Astrocyte (in vitro differentiated cells and primary cell): ENCODE data around the gene ABCC3. TPM values are rescaled to one million over a fixed set of nuclear protein-coding genes. Genes with fewer than 3 reads are reported as not detected.

ENCODE experiments used
- DNase-seq: peaks from one replicate; pipeline ENCODE4 v3.0.0-alpha.2; 2010; ENCODE audit warnings: low read depth
- FAIRE-seq: peaks from 2 replicates; lab custom pipeline; 2011; peaks lifted over from hg19 to GRCh38; lab: Jason Lieb, UNC
- H2AFZ ChIP-seq: 2 replicates; pipeline ENCODE4 v1.6.0; 2012; ENCODE audit warnings: low read depth, low read length, inconsistent platforms
- H3K27ac ChIP-seq: 2 replicates; pipeline ENCODE4 v1.5.1; 2011; ENCODE audit warnings: low read depth, low read length, inconsistent platforms
- H3K27me3 ChIP-seq: 2 replicates; pipeline ENCODE4 v1.6.0; 2011; ENCODE audit warnings: low read length, inconsistent platforms; ENCODE audit not compliant: insufficient read depth
- H3K36me3 ChIP-seq: 2 replicates; pipeline ENCODE4 v1.5.1; 2011; ENCODE audit warnings: low read length, inconsistent platforms; ENCODE audit not compliant: insufficient read depth
- H3K4me1 ChIP-seq: 2 replicates; pipeline ENCODE4 v1.5.1; 2011; ENCODE audit warnings: low read length, inconsistent platforms; ENCODE audit not compliant: insufficient read depth
- H3K4me2 ChIP-seq: 2 replicates; pipeline ENCODE4 v1.6.0; 2012; ENCODE audit warnings: low read length, inconsistent platforms
- H3K4me3 ChIP-seq: 2 replicates; pipeline ENCODE4 v1.5.1; 2011; ENCODE audit warnings: low read depth, mild to moderate bottlenecking, low read length, inconsistent platforms; ENCODE audit not compliant: insufficient read depth
- H3K79me2 ChIP-seq: 2 replicates; pipeline ENCODE4 v1.6.0; 2012; ENCODE audit warnings: mild to moderate bottlenecking, low read length, inconsistent platforms; ENCODE audit not compliant: insufficient read depth
- H3K9ac ChIP-seq: 2 replicates; pipeline ENCODE4 v1.6.0; 2012; ENCODE audit warnings: mild to moderate bottlenecking, low read length, inconsistent platforms
- H3K9me3 ChIP-seq: 2 replicates; pipeline ENCODE4 v1.5.1; 2012; ENCODE audit warnings: low read depth, mild to moderate bottlenecking, low read length, inconsistent platforms; ENCODE audit not compliant: insufficient read depth
- H4K20me1 ChIP-seq: 2 replicates; pipeline ENCODE4 v1.6.0; 2012; ENCODE audit warnings: low read length, inconsistent platforms; ENCODE audit not compliant: insufficient read depth
- H3K27ac Mint-ChIP-seq: one replicate; pipeline ENCODE4 v1.8.0; 2021; ENCODE audit warnings: mild to moderate bottlenecking, mixed read lengths; ENCODE audit not compliant: unreplicated experiment
- H3K27me3 Mint-ChIP-seq: one replicate; pipeline ENCODE4 v1.8.0; 2021; ENCODE audit warnings: low read depth, mixed read lengths; ENCODE audit not compliant: unreplicated experiment
- H3K36me3 Mint-ChIP-seq: one replicate; pipeline ENCODE4 v1.8.0; 2021; ENCODE audit warnings: low read depth, mixed read lengths; ENCODE audit not compliant: unreplicated experiment
- H3K4me1 Mint-ChIP-seq: one replicate; pipeline ENCODE4 v1.8.0; 2021; ENCODE audit warnings: low read depth, mixed read lengths; ENCODE audit not compliant: unreplicated experiment
- H3K4me3 Mint-ChIP-seq: one replicate; pipeline ENCODE4 v1.8.0; 2021; ENCODE audit warnings: mild to moderate bottlenecking, moderate library complexity, mixed read lengths; ENCODE audit not compliant: unreplicated experiment
- H3K9me3 Mint-ChIP-seq: one replicate; pipeline ENCODE4 v1.8.0; 2021; ENCODE audit warnings: mild to moderate bottlenecking, mixed read lengths; ENCODE audit not compliant: unreplicated experiment
- EZH2 ChIP-seq: IDR thresholded peaks from 2 replicates; pipeline ENCODE4 v1.6.1; 2012; ENCODE audit warnings: mild to moderate bottlenecking, low read length, inconsistent platforms; ENCODE audit not compliant: insufficient read depth
- total RNA-seq: library from RNA; stranded (reverse); gene quantifications from 2 replicates; pipeline ENCODE4 v1.2.1, GENCODE V29; 2021
- TF ChIP-seq, protein P1 (sequence below): IDR thresholded peaks from 2 replicates; pipeline ENCODE4 v1.5.1; 2011; ENCODE audit warnings: low read depth, mild to moderate bottlenecking, inconsistent platforms, low read length, moderate library complexity; ENCODE audit not compliant: insufficient read depth

The ABCC3 gene
- total RNA-seq, 1 donor from 2014 or later: 0.41 TPM

DNA sequence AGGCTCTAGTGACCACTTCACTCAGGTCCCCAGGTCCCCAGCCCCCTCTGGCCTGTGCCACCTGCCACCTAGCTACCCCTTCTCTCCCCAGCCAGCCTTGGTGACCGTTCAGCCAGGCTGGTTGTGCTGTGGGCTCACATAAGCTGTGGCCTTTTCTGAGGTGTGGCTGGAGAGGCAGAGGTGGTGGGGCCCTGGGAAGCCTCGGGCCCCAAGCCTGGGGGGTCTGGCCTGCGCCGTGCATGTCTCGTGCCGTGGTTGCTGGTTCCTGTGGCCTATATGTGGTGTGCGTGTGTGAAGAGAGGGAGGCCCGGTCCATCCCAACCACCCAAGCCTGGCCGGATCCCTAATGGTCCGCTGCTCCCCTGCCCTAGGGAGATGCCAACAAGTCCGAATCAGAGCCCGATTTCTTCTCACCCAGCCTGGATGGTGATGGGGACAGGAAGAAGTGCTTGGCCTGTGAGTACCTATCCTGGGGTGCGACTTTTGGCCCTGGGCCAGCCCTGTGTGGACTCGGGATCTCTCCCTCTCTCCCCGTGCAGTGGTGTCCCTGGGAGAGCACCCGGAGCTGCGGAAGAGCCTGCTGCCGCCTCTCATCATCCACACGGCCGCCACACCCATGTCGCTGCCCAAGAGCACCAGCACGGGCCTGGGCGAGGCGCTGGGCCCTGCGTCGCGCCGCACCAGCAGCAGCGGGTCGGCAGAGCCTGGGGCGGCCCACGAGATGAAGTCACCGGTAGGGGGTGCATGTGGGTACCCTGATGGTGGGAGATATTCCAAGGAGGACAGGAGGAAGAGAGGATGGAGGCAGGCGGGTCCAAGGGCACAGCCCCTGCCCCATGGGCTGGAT lies 38.3 kb upstream of the ABCC3 start:
- no peak overlapping the region for H3K4me3 ChIP-seq
- Mint-ChIP-seq H3K4me1 (no peaks in the 10 kb centered on the region), H3K9me3 (no peaks in the 10 kb centered on the region), H3K27ac (no peak overlapping the region), H3K27me3 (peaks cover 39% of the 10 kb centered on the region), H3K36me3 (no peaks in the 10 kb centered on the region), H3K4me3 (no peak overlapping the region)
- no peaks in the 10 kb centered on the region for H3K79me2 ChIP-seq
- no peak overlapping the region for H3K4me2 ChIP-seq
- H4K20me1 ChIP-seq: no peaks in the 10 kb centered on the region
- no peak for DNase-seq
- H3K27ac ChIP-seq: no peak overlapping the region
- no peak overlapping the region for H3K9ac ChIP-seq
- H2AFZ ChIP-seq: no peak overlapping the region
- H3K4me1 ChIP-seq: no peaks in the 10 kb centered on the region
- TF ChIP-seq, protein P1, sequence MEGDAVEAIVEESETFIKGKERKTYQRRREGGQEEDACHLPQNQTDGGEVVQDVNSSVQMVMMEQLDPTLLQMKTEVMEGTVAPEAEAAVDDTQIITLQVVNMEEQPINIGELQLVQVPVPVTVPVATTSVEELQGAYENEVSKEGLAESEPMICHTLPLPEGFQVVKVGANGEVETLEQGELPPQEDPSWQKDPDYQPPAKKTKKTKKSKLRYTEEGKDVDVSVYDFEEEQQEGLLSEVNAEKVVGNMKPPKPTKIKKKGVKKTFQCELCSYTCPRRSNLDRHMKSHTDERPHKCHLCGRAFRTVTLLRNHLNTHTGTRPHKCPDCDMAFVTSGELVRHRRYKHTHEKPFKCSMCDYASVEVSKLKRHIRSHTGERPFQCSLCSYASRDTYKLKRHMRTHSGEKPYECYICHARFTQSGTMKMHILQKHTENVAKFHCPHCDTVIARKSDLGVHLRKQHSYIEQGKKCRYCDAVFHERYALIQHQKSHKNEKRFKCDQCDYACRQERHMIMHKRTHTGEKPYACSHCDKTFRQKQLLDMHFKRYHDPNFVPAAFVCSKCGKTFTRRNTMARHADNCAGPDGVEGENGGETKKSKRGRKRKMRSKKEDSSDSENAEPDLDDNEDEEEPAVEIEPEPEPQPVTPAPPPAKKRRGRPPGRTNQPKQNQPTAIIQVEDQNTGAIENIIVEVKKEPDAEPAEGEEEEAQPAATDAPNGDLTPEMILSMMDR: no peak
- TF ChIP-seq EZH2: no peak
- H3K27me3 ChIP-seq: no peaks in the 10 kb centered on the region
- no peaks in the 10 kb centered on the region for H3K9me3 ChIP-seq
- H3K36me3 ChIP-seq: no peaks in the 10 kb centered on the region
- FAIRE-seq: no peak

DNA sequence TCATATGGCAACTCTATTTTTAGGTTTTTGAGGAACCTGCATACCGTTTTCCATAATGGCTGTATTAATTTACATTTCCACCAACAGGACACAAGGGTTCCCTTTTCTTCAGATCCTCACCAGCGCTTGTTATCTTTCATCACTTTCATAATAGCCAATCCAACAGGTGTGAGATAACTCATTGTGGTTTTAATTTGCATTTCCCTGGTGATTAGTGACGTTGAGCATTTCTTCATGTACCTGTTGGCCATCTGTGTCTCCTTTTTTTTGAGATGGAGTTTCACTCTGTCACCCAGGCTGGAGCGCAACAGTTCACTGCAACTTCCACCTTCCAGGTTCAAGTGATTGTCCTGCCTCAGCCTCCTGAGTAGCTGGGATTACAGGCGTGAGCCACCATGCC lies 36.2 kb upstream of the ABCC3 start:
- Mint-ChIP-seq H3K27me3 (peaks cover 41% of the 10 kb centered on the region), H3K4me1 (no peaks in the 10 kb centered on the region), H3K36me3 (no peaks in the 10 kb centered on the region), H3K4me3 (no peak overlapping the region), H3K27ac (no peak overlapping the region), H3K9me3 (no peaks in the 10 kb centered on the region)
- Histone ChIP-seq H3K27ac (no peak overlapping the region), H2AFZ (no peak overlapping the region), H3K9ac (no peak overlapping the region), H3K79me2 (no peaks in the 10 kb centered on the region), H3K27me3 (no peaks in the 10 kb centered on the region), H3K4me1 (no peaks in the 10 kb centered on the region), H3K9me3 (no peaks in the 10 kb centered on the region), H3K36me3 (no peaks in the 10 kb centered on the region), H3K4me3 (no peak overlapping the region), H3K4me2 (no peak overlapping the region), H4K20me1 (no peaks in the 10 kb centered on the region)
- no peak for FAIRE-seq
- DNase-seq: no peak
- no peak for TF ChIP-seq EZH2
- TF ChIP-seq, protein P1: no peak

DNA sequence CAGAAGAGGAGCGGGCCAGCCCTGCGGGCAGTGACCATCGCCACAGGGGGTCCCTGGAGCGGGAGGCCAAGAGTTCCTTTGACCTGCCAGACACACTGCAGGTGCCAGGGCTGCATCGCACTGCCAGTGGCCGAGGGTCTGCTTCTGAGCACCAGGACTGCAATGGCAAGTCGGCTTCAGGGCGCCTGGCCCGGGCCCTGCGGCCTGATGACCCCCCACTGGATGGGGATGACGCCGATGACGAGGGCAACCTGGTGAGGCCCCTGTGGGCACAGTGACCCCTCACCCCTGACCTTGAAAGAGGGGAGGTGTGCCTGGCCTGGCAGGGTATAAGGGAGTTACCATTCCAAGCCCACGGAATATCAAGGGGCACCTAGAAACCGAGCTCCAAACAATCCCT lies 35.1 kb upstream of the ABCC3 start:
- Histone ChIP-seq H3K4me1 (peaks cover 5% of the 10 kb centered on the region), H3K4me3 (no peak overlapping the region), H3K9me3 (no peaks in the 10 kb centered on the region), H3K36me3 (no peaks in the 10 kb centered on the region), H2AFZ (no peak overlapping the region), H3K27ac (no peak overlapping the region), H4K20me1 (no peaks in the 10 kb centered on the region), H3K4me2 (no peak overlapping the region), H3K27me3 (no peaks in the 10 kb centered on the region), H3K9ac (no peak overlapping the region), H3K79me2 (no peaks in the 10 kb centered on the region)
- no peak for TF ChIP-seq EZH2
- TF ChIP-seq, protein P1: no peak
- H3K36me3 Mint-ChIP-seq: no peaks in the 10 kb centered on the region
- H3K9me3 Mint-ChIP-seq: no peaks in the 10 kb centered on the region
- no peaks in the 10 kb centered on the region for H3K4me1 Mint-ChIP-seq
- H3K27ac Mint-ChIP-seq: no peak overlapping the region
- FAIRE-seq: no peak
- H3K27me3 Mint-ChIP-seq: peaks cover 41% of the 10 kb centered on the region
- no peak overlapping the region for H3K4me3 Mint-ChIP-seq
- no peak for DNase-seq
